ENCODE data around the gene TARS3. TPM values are rescaled to one million over a fixed set of nuclear protein-coding genes. Genes with fewer than 3 reads are reported as not detected.

Gene TARS3
- total RNA-seq, 1 donor = 10.0 TPM

DNA sequence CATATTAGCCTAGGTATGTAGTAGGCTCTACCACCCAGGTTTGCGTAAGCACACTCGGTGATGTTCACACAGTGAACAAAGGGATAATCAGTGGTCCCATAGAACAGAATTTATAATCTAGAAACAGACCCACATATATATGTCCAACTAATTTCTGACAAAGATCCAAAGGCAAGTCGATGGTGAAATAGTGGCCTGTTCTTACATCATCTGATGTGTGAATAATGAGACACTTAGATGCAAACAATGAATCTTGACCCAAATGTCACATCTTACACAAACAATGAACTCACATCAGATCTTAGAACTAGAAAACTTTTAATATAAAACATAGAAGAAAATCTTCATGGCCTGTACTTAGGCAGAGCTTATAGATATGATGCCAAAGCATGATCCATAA, 54.5 kb downstream of the TARS3 start:
- H3K4me3 ChIP-seq (ENCODE audit: low read depth, low read length) = no peak overlapping the region
- TF ChIP-seq, protein P1, sequence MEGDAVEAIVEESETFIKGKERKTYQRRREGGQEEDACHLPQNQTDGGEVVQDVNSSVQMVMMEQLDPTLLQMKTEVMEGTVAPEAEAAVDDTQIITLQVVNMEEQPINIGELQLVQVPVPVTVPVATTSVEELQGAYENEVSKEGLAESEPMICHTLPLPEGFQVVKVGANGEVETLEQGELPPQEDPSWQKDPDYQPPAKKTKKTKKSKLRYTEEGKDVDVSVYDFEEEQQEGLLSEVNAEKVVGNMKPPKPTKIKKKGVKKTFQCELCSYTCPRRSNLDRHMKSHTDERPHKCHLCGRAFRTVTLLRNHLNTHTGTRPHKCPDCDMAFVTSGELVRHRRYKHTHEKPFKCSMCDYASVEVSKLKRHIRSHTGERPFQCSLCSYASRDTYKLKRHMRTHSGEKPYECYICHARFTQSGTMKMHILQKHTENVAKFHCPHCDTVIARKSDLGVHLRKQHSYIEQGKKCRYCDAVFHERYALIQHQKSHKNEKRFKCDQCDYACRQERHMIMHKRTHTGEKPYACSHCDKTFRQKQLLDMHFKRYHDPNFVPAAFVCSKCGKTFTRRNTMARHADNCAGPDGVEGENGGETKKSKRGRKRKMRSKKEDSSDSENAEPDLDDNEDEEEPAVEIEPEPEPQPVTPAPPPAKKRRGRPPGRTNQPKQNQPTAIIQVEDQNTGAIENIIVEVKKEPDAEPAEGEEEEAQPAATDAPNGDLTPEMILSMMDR (IDR thresholded peaks at IDR 0.05; ENCODE audit: insufficient read depth, low read length) = no peak
- peak; percentile 48 for DNase-seq (ENCODE audit: low read depth)

DNA sequence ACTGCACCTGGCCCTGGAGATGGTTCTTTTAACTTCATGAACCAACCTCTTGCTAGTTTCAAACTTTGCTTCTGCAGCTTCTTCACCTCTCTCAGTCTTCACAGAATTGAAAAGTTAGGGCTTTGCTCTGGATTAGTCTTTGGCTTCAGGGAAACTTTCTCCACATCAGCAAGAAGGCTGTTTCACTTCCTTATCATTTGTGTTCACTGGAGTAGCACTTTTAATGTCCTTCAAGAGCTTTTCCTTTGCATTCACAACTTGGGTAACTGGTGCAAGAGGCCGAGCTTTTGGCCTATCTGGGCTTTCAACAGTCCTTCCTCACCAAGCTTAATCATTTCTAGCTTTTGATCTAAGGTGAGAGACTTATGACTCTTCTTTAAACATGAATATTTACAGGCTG, 56.4 kb downstream of the TARS3 start:
- TF ChIP-seq, protein P1 (IDR thresholded peaks at IDR 0.05; ENCODE audit: insufficient read depth, low read length) = no peak
- no peak overlapping the region for H3K4me3 ChIP-seq (ENCODE audit: low read depth, low read length)
- no peak for DNase-seq (ENCODE audit: low read depth)

DNA sequence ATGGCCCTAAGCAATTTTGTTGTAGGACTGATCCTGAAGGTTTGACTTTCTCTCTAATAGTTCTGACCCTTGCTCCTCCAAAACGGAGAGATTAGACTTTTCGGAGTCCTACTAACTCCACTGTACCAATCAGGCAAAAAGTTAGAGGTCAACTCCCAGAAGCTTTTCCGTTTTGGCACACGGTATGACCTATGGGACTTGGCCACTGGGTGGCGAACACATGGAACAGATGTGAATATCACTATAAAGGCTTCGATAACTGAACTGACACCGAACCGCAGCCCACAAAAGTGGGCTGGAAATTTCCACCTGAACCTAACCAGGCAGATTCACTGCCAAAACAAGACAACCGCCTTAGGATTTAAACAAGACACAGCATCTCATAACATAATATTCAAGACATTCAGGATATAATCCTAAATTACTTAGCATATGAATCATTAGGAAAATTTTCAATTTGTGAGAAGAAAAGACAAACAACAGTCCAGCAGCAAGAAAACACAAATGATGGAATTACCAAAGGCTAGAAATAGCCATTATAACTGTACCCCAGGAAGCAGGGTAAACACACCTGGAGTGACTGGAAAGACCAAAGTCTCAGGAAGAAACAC, 59.9 kb downstream of the TARS3 start:
- no peak for DNase-seq (ENCODE audit: low read depth)
- H3K4me3 ChIP-seq (ENCODE audit: low read depth, low read length) = no peak overlapping the region
- TF ChIP-seq, protein P1 (IDR thresholded peaks at IDR 0.05; ENCODE audit: insufficient read depth, low read length) = peak; percentile 26

DNA sequence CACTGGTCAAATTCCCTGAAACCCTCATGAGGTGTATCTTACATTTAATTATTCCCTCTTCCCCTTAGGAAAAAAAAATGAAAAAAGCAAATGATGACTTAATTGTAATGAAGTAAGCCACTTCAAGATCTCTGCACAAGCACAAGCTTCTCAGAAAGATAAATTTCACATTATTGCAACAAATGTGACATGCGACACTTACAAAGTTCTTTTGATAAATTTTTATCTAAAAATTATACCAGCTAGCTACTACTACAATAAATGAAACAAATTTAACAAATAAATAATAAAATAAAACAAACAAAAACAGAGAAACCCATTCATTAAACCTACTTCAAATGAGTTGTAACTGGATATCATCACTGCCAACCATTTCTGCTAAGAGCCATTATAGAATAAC, 62.1 kb downstream of the TARS3 start:
- H3K4me3 ChIP-seq (ENCODE audit: low read depth, low read length) = no peak overlapping the region
- TF ChIP-seq, protein P1 (IDR thresholded peaks at IDR 0.05; ENCODE audit: insufficient read depth, low read length) = no peak
- no peak for DNase-seq (ENCODE audit: low read depth)

DNA sequence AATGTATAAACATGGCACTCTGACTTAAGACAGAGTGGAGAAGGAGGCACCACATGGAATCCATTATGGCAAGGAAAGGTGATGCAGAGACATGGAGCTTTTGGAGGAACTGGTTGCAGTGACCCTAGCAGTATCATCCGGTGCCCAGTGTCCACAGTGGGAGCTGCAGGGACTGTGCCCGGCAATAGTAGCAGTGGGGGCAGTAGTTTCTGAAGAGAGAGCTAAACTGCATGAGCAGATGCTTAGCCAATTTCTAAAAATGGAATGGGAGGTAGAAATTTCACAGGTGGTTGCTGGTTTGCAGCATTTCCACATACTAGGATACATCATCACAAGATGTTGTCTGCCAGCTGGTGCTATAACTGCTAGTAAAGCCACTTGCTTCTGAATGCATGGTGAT, 64.3 kb downstream of the TARS3 start:
- TF ChIP-seq, protein P1 (IDR thresholded peaks at IDR 0.05; ENCODE audit: insufficient read depth, low read length) = no peak
- DNase-seq (ENCODE audit: low read depth) = no peak
- no peak overlapping the region for H3K4me3 ChIP-seq (ENCODE audit: low read depth, low read length)

DNA sequence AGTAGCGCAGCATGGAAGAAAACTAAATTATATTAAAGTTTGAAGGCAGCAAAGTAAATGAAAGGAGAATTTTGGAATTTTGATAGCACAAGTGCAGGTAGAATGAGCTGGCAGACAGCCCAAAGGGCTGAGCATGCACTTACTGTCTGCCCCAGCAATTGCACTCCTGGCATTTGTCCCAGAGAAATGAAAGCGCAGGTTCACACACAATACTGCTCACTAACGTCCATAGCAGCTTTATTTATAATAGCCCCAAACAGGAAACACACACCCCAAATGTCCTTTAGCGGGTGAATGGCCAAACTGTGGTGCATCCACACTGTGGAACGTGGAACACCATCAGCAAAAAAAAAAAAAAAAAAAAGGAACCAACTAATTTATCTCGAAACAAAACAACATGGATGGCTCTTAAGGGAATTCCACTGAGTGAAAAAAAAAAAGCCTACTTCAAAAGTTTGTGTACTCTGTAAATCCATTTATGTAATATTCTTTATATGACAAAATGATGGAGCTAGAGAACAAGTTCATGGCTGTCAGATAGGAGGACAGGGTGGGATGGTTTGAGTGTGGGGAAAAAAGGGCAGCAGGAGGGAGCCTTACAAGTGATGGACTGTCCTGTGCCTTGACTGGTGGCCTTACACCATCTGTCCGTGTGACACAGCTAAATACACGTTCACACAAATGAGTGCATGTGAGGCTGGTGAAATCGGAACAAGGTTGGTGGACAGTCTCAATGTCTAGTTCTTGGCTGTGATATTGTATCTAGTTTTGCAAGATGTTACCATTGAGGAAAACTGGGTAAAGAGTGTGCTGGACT, 66.1 kb downstream of the TARS3 start:
- no peak for DNase-seq (ENCODE audit: low read depth)
- no peak overlapping the region for H3K4me3 ChIP-seq (ENCODE audit: low read depth, low read length)
- TF ChIP-seq, protein P1 (IDR thresholded peaks at IDR 0.05; ENCODE audit: insufficient read depth, low read length) = no peak

Data from fibroblast of the aortic adventitia (primary cell).